Smooth muscle cell of the brain vasculature (primary cell): ENCODE results near the gene NDUFV2.

Source experiments
- DNase-seq: peaks from one replicate; pipeline ENCODE4 v3.0.0-alpha.2; 2012; ENCODE audit warnings: low read depth, low spot score

Gene NDUFV2

DNA sequence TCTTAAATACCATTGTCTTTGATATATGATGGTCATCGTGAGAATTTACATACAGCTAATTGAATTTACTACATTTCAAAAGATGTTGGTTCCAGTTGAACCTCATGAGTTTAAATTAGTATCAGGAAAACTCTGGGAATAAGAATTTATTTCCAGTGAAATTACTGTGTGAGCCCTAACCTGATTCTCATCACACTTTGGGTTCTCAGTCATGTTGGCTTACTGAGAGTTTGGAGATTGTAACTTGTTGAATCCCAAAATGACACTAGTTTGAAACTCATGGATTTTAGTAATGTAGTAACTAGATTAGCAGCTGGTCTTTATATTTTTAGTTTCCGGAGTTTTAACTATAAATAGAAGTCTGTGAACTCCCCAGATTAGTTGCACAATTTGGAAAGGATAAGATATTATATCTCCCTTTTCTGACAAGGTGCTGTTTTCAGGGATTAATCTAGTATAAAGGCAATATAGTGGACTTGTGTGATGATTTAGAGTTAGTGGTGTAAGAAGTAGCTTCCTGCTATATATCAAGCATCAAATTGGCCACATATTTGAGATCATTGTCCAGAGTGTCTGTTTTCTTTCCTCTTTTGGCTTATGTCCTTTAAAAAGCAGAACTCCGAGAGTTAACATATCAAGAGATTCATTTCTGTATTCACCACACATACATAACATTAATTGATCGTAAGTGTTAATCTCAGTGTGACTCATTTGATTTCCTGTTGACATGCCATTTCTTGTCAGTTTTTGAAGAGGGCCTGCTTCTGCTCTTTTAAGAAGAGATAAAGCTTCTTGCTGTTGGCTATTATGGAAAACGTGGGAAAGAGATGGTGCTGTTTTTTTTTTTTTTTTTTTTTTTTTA, 15.7 kb downstream of the NDUFV2 start:
- DNase-seq, result no peak

DNA sequence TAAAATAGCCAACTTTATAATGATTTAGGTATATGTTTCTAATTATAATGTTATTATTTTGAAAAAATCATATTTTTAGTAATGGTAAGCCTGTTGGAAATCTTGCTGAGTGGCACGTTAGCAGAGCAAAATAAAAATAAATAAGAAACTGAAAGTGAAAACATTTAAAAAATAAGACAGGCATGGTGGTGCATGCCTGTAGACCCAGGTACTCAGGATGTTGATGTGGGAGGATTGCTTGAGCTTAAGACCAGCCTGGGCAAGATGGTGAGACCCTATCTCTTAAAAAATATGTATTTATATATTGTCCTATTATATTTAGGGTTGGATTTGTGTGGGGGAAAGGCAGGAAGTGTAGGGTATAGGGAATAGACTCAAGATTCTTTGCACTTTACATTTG, 18.3 kb downstream of the NDUFV2 start:
- no peak for DNase-seq

DNA sequence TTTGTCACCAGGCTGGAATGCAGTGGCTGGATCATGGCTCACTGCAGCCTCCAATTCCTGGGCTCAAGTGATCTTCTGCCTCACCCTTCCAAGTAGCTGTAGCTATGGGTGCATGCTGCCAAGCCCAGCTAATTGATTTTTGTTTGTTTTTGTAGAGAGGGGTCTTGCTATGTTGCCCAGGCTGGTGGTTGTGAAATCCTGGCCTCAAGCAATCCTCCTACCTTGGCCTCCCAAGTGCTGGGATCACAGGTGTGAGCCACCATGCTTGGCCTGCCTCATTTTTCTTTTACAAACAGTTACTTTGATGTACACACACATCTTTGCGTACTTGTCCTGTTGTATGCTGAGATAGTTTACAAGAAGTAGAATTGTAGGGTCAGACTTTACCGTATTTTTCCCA, 21.0 kb downstream of the NDUFV2 start:
- DNase-seq, result no peak

DNA sequence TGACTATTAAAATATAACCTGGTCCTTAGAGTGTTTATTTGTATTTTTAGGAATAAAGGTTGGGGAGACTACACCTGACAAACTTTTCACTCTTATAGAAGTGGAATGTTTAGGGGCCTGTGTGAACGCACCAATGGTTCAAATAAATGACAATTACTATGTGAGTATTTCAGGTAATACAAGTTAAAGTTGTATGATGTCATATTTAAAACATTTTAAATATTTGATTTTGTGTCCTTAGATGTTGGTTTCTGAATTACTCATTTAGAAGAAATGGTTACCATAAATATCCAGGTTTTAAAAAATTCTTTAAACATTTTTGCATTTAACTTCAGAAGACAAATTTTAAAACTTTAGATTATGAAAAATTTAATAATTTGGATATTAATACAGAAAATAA, 22.3 kb downstream of the NDUFV2 start:
- no peak for DNase-seq

DNA sequence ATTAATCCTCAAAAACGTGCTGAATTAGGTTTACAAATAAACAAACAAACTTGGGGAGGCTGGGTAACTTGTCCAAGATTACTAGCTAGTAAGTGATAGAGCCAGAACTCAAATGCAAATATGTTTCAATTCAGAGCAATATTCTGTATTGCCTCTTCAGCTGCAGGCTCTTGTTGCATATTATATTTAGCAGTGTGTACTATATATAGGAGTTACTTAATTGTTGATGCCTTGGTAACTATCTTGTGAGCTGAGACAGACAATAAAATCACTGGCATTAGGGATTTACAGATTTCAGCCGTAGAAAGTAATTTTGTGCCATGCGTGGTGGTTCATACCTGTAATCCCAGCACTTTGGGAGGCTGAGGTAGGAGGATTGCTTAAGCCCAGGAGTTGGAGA, 23.8 kb downstream of the NDUFV2 start:
- no peak for DNase-seq

DNA sequence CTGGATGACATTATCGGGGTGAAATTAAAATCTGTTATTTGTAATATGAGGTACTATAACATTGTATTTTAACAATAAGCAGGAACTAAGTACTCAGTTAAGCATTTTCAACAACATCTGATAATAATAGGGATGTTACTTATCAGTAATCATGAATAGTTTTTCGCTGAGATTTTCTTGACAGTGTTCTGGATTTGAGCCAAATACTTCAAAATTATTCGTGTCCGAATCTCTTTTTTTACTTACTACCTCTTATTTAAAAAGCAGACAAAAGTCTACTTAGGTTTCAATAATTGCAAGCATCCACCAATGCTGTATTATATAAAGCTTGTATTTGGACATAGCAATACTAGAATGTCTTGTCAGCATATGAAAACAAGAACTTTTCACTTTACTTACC, 27.7 kb downstream of the NDUFV2 start:
- no peak for DNase-seq

DNA sequence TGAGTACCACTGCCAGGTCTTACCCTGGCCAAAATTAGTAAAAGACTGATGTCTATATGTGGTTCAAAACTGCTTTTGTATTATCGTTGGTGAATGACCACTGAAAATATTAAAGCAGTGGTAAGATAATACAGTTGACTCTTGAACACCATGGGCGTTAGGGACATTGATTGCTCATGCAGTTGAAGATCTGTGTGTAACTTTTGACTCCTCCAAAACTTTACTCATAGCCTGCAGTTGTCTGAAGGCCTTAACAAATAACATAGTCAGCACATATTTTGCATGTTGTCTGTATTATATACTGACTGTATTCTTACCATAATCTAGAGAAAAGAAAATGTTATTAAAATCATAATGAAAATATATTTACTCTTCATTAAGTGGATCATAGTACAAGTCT, 28.3 kb downstream of the NDUFV2 start:
- DNase-seq, result no peak

DNA sequence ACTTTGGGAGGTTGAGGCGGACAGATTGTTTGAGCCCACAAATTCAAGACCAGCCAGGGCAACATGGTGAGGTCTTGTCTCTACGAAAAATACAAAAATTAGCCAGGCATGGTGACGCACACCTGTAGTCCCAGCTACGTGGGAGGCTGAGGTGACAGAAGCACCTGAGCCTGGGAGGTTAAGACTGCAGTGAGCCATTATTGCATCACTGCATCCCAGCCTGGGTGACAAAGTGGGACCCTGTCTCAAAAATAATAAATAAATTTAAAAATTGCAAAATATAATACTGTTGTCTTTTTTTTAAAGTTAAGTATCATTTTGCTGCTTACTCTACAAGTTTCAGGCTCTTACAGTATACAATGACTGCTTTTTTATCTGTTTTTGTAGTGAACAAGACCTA, 30.1 kb downstream of the NDUFV2 start:
- DNase-seq, result no peak

DNA sequence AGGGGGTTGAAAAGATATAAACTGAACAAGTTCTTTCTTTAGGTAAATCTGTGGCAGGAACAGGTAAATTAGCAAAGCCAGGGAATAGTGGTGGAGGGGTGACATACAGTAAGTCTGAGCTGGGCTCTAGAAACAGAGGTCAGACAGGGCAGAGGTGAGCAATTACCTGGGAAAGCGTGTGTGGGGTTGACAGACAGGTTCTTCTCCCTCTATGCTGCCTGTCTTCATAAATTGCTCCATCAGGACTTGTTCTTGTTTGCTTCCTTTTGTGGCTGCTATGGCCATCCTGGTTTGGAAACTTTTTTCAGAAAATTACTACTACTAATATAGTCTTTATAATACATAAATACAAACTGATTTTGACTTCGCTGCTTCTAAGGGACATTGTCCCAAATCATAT, 30.7 kb downstream of the NDUFV2 start:
- no peak for DNase-seq

DNA sequence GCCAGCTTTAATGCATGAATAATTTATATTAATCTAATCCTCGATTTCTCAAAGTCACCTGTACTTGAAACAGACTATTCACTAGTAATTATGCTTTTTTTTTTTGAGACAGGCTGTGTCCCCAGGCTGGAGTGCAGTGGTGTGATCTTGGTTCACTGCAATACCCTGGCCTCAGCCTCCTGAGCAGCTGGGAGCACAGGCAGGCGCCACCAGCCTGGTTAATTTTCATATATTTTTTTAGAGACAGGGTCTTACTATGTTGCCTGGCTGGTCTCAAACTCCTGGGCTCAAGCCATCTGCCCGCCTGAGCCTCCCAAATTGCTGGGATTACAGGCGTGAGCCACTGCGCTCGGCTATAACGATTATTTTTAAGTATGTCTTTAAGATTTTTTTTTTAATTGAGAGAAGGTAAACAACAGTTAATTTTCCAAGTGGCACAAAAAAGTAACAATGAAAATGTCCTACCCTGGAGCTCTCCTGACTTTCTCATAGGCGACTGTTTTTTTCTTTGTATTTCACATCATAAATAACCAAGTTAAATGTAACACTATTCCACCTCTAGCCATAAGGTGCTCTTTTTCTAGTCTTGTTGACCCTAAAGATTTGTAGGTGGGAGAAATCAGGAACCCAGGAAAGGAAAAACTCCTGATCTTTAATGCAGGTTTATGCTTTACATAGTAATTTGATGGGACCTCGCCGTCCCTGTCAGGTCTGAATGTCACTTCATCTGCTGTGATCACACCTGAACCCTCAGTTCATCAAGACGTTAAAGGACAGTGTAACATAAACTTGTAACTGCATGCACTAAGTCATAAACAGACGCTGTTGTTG, 32.8 kb downstream of the NDUFV2 start:
- no peak for DNase-seq

DNA sequence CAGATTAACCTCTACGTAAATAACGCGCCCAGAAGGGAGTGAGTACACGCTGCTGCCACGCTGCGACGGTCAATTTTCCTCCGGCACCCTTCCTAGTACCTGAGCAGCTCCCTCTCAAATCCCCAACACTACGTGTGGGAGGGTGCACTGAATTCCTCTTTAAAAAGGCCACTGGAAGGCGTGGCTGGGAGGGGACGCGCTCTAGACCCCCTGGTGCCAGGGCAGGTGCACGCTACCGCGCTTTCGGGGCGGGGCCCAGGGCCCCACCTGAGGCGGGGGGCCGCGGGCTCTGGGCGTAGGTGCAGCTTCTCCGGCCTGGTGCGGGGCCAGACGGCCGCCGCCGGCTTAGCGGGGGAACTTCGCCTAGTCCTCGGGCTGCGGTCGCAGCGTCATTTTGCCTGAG, 33.4 kb downstream of the NDUFV2 start:
- no peak for DNase-seq

DNA sequence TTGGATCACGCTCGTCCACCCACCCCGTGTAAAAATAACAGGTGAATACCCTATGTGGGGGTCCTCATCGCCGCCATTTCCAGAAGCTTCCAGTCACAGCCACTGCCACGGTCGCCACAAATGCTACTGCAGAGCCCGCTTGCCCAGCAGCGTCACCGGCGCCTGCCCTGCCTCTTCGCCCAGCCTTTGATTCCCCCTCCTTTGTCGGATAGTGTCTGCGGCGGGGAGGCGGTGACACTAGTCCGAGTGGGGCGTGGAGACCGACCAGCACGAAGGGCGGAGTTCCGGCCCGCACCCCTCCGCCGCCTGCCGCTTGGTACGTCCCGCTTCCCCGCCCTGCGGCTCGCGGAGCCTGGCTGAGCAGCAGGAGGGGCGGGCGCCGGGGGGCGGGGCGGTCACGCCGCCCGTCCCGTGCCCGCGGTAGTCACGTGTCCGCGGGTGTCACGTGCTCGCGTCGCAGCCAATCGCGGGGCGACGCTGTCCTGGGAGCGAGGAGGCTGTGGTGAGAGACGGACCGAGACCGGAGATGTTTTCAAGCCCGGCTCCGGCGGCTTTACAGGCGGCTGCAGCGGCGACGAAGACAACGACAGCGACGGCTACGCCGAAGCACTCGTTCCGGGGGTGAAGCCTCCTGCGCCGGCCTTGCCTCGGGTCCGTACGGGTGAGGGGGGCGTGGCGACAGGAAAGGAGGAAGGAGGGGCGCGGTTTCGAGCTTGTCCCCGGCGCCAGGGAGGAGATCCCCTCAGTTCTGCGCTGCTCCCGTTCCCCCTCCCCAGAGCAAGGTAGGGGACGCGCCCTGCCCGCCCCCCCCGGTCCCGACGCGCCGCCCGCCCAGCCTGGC, 34.0 kb downstream of the NDUFV2 start, which contains the start of gene ANKRD12:
Gene ANKRD12 (plus strand): TSS at position 467 of the 841 bp plus-strand sequence. CDS start 45,652 bp downstream, outside the sequence.
- DNase-seq, result peak; percentile 94

DNA sequence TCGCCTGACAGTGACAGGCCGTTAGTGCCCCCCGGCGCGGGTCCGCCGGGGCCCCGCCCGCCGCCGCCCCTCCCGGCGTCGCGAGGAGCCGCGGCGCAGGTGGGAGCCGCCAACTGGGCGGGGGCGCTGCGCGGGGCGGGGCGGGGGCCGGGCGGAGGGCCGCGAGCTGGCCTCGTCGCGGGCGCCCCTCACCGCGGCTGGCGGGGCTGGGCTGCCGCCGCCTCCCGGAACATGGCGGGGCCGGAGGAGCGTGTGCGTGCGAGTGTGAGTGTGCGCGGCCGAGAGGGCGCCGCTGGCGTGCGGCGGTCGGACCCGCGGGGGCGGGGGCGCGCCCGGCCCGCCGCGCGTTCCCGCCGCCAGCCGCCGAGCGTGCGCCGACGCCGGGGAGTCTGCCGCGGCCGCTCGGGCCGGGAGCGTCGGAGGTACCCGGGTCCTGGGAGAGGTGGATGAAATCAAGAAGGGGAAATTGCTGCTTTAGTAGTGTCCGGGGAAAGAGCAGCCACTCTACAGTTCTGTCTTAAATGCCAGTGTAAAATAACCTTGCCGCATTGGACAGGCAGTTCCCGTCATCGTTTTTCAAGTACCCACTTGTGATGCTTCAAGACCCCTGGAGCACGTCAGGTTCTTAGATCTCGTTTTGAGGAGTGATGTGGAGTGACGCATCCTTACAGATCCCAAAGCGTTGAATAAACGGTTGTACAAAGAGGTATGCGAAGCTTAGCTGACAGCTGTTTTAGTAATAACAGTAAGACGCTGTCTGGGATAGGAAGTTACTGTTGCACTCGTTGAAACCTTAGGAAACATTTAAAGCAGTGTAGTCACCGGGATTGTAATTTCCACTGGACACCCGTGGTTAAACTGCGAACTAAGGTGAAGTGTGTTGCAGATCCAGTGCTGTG, 34.9 kb downstream of the NDUFV2 start:
- DNase-seq, result no peak

DNA sequence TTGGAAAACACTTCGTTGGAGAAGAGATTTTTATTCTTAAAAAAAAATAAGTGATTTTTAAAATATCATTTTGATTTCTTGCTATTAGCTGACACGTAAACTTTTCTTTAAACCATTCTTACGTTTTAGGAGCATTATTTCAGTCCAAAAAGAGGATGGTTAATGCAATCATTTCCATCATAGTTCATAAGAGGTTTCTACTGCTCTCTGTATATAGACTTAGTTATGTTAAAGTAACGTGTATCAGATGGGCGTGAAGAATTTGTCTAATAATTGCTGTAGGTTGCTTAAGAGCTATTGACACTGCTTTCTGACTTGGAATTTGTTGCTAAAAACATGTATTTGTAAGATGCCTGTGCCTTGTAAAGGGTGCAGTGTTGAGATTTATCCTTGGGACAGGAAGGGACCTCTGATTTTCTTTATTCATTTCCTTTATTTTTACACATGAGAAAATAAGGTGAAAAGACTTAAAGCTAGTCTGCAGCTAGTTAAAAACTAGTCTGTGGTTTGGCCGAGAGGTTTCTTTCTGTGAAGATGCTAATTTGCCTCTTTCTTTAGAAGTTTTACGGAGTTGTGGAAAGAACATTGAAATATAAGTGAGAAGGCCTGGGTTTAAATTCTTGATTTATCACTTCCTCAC, 37.0 kb downstream of the NDUFV2 start:
- no peak for DNase-seq

DNA sequence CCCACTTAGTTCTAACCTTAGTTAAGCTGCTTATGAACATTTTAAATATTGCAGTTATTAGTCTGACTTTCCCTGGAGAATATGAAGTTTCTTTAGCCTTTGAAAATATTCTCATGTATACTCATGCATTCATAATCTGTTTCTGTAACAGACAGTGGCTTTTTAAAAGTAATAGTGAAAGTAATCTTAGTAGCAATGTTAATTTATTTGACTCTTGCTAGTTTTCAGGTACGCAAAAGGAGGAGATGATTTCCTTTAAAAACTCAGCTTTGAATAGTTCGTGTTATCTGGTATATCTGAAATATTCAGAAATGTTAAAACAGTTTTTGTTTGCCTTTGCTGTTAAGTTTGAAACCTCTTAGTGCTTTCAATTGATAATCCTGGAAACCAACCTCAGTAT, 37.9 kb downstream of the NDUFV2 start:
- no peak for DNase-seq

DNA sequence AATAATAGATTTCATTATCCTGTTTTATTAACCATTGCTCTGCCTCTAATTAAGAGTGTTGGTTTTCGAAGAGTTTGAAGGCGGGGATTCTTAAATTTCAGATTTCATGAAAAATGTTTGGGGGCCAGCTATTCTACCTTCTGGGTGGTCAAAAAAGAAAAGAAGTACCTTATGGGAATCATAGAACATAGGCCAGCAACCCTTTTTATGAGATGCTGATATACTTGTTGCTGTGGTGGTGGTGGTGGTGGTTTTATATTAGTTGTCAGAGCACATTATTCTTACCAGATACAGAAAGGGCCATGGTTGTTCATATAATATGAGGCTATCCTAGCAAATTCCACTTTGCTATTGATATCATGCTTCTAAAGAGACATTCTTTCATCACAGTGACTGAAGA, 38.5 kb downstream of the NDUFV2 start:
- DNase-seq, result no peak

DNA sequence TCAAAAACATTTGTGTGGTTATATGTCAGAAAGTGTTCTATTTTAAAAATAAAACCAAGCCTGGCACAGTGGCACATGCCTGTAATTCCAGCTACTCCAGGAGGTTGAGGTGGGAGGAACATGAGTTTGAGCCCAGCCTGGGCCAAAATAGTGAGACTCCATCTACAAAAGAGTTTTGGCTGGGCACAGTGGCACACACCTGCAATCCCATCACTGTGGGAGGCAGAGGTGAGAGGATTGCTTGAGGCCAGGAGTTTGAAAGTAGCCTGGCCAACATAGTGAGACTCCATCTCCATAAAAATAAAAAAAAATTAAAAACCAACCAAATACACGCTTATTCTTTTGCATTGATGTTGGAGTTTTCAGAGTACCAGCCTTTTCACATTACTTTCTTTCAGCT, 43.7 kb downstream of the NDUFV2 start:
- no peak for DNase-seq

DNA sequence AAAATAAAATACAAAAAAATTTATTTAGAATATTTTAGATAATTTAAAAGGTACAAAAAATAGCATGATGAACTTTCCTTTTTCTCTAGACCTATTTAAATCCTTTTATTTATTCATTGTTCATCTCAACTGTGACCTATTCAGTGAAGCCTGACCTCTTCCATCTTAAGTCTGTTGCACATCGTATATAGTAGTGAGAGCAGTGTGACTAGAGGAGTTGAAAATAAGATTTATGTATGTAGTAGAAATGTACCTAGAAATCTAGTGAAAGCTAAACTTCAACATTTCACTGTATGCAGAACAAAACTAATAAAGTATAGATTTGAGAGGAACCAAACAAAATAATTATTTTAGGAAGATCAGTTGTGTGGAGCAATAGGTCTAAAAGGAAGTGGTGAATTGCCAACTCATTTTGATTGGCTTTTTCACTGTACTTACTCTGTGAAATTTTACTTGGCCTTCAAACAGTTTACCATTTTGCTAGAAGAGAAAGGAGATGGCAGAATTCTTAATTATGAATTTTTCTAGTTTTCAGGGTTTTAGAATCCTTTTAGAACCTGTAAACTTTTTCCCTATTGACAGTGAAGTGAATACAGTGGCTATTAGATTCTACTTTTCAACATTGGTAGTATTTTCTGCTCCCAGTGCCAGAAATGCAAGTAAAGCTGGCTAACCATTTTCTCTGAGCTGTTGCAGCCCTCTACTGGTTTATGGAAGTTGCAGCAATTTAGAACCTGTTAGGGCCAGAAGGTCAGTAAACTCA, 45.1 kb downstream of the NDUFV2 start:
- DNase-seq, result no peak

DNA sequence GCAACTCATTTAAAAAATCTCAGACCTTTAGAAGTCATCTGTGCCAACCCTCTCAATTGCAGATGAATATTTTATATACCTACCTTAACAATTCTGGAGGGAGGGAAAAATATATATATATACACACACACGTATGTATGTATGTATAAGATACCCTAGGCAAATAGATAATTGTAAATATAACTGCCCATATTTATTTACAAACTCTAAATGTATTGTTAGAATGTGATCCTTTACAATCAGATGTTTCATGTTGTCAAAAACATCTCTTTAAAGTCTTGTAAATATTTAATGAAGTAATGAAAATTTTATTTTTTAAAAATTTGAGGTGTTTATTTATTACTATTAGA, 45.7 kb downstream of the NDUFV2 start:
- no peak for DNase-seq

DNA sequence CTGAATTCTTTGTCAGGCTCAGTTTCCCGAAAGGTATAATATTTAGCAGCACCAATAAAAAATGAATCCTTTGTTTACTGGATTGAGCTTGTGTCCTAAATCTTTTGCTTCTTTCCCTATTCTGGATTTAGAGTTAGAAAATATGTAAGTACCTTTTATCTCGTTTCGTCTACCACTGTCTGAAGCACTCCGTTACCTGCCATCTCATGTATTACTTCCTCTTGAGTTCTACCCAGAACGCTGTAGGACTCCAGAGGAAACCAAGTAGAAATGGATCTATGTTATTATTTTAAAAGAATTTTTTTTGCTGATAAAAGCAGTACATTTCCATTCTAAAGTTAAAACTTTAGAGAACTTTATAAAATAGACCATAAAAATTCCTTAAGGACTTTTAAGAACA, 47.6 kb downstream of the NDUFV2 start:
- no peak for DNase-seq
